Endothelial cell of umbilical vein (primary cell): ENCODE data around the gene GAPDHS. TPM values are rescaled to one million over a fixed set of nuclear protein-coding genes. Genes with fewer than 3 reads are reported as not detected.

ENCODE experiments used
- BruUV-seq: library from RNA; stranded (reverse); fragments of 400-500 nt; replicated peaks from 2 replicates; lab custom pipeline; 2021; lab: Mats Ljungman, UMichigan
- CTCF ChIA-PET: fragments of 300-600, 350-600 bp; sonication (Branson Sonifier 250); formaldehyde crosslinking; loops from one replicate; lab custom pipeline; 2021; ENCODE audit warnings: antibody characterized with exemption, inconsistent platforms; lab: Charles Lee
- POLR2A ChIA-PET: fragments of 300-600, 350-600 bp; sonication (Branson Sonifier 250); formaldehyde crosslinking; loops from one replicate; lab custom pipeline; 2021; ENCODE audit warnings: antibody characterized with exemption, inconsistent platforms; lab: Charles Lee
- DNase-seq: peaks from one replicate; pipeline ENCODE4 v3.0.0-alpha.2; 2011; ENCODE audit warnings: low read depth, low spot score
- FAIRE-seq: peaks from 2 replicates; lab custom pipeline; 2011; peaks lifted over from hg19 to GRCh38; lab: Jason Lieb, UNC
- H2AFZ ChIP-seq: 2 replicates; pipeline ENCODE4 v1.6.0; 2012; ENCODE audit warnings: low read depth, low read length, control low read depth, inconsistent platforms
- H3K27ac ChIP-seq: 2 replicates; pipeline ENCODE4 v1.5.1; 2011; ENCODE audit warnings: low read depth, mild to moderate bottlenecking, control low read depth, low read length, moderate library complexity; ENCODE audit not compliant: insufficient read depth
- H3K27me3 ChIP-seq, 2 experiments: 2 replicates each; pipeline versions ENCODE4 v1.6.0 to v1.6.1; 2011; ENCODE audit warnings: low read length in 2 of 2, mixed read lengths in 1 of 2; ENCODE audit not compliant: control insufficient read depth in 2 of 2, insufficient read depth in 2 of 2
- H3K36me3 ChIP-seq, 2 experiments: 2 replicates in 1 of 2; 3 replicates in 1 of 2; pipeline ENCODE4 v1.5.1; 2011; ENCODE audit warnings: low read length in 2 of 2, mild to moderate bottlenecking in 1 of 2, moderate library complexity in 1 of 2; ENCODE audit not compliant: control insufficient read depth in 2 of 2, insufficient read depth in 2 of 2; ENCODE audit errors: extremely low read depth in 1 of 2
- H3K4me1 ChIP-seq: 3 replicates; pipeline ENCODE4 v1.5.1; 2011; ENCODE audit warnings: mild to moderate bottlenecking, low read length; ENCODE audit not compliant: control insufficient read depth, insufficient read depth; ENCODE audit errors: extremely low read depth
- H3K4me2 ChIP-seq: 2 replicates; pipeline ENCODE4 v1.6.1; 2011; ENCODE audit warnings: low read length, control low read depth, mixed read lengths; ENCODE audit not compliant: insufficient read depth
- H3K4me3 ChIP-seq, 3 experiments: fragments of 200-600 bp in 1 of 3; sonication (generic), shearing (Covaris generic) in 1 of 3; replicated peaks in 1 of 3; 2 replicates each; pipeline ENCODE4 v1.5.1; 2011 to 2016; ENCODE audit warnings: control low read depth in 3 of 3, low read length in 3 of 3, mild to moderate bottlenecking in 2 of 3, inconsistent platforms in 1 of 3, low read depth in 1 of 3, moderate library complexity in 1 of 3; ENCODE audit not compliant: insufficient read depth in 1 of 3
- H3K79me2 ChIP-seq: 2 replicates; pipeline ENCODE4 v1.6.0; 2012; ENCODE audit warnings: low read length, inconsistent platforms; ENCODE audit not compliant: control insufficient read depth, insufficient read depth
- H3K9ac ChIP-seq: replicated peaks from 2 replicates; pipeline ENCODE3; 2011; ENCODE audit warnings: low read length, control low read depth; ENCODE audit not compliant: insufficient read depth; ENCODE audit errors: extremely low read depth
- H3K9me1 ChIP-seq: replicated peaks from 3 replicates; pipeline ENCODE4 v1.6.0; 2011; ENCODE audit warnings: mild to moderate bottlenecking, low read length; ENCODE audit not compliant: control insufficient read depth, insufficient read depth; ENCODE audit errors: extremely low read depth
- H3K9me3 ChIP-seq: replicated peaks from 2 replicates; pipeline ENCODE4 v1.5.1; 2012; ENCODE audit warnings: low read length, inconsistent platforms; ENCODE audit not compliant: control insufficient read depth, insufficient read depth
- H4K20me1 ChIP-seq: replicated peaks from 2 replicates; pipeline ENCODE3; 2011; ENCODE audit warnings: mild to moderate bottlenecking, low read length; ENCODE audit not compliant: control insufficient read depth, insufficient read depth; ENCODE audit errors: extremely low read depth
- EZH2 ChIP-seq: IDR thresholded peaks from 2 replicates; pipeline ENCODE4 v1.6.1; 2012; ENCODE audit warnings: borderline replicate concordance, low read depth, mild to moderate bottlenecking, moderate library complexity, low read length, inconsistent platforms; ENCODE audit not compliant: severe bottlenecking
- FOS ChIP-seq: IDR thresholded peaks from 2 replicates; pipeline ENCODE4 v1.6.1; 2011; ENCODE audit warnings: mild to moderate bottlenecking, low read length, moderate library complexity, borderline replicate concordance; ENCODE audit not compliant: insufficient read depth
- GATA2 ChIP-seq: IDR thresholded peaks from 2 replicates; pipeline ENCODE4 v1.7.0; 2011; ENCODE audit warnings: low read depth, mild to moderate bottlenecking, moderate library complexity, mixed read lengths, low read length; ENCODE audit not compliant: insufficient read length, insufficient read depth
- JUN ChIP-seq: IDR thresholded peaks from 2 replicates; pipeline ENCODE4 v1.6.1; 2011; ENCODE audit warnings: borderline replicate concordance, low read depth; ENCODE audit not compliant: insufficient read length, insufficient read depth
- MYC ChIP-seq: IDR thresholded peaks from one replicate; pipeline ENCODE4 v1.6.1; 2011; ENCODE audit warnings: mild to moderate bottlenecking, low read depth, low read length
- POLR2A ChIP-seq: IDR thresholded peaks from 2 replicates; pipeline ENCODE4 v1.6.1; 2012; ENCODE audit warnings: low read depth, mild to moderate bottlenecking, control low read depth, low read length
- POLR2AphosphoS5 ChIP-seq: IDR thresholded peaks from 2 replicates; pipeline ENCODE4 v1.6.1; 2012; ENCODE audit warnings: low read depth, mild to moderate bottlenecking, control low read depth, low read length, moderate library complexity; ENCODE audit not compliant: insufficient read depth
- dilution Hi-C: fragments of 300-500 bp; cut with MboI; formaldehyde crosslinking; loops from one replicate; pipeline ENCODE4 v1.15.0; 2019; ENCODE audit warnings: low sequenced_read_pairs; ENCODE audit not compliant: extremely low pct_ligation_motif_present
- intact Hi-C: fragments of 100-400 bp; cut with micrococcal nuclease; formaldehyde crosslinking; loops from one replicate; pipeline ENCODE4 v1.10.0; 2022
- polyA plus RNA-seq, 4 experiments: library from polyadenylated mRNA; depleted of rRNA in 3 of 4; stranded (reverse) in 3 of 4; unstranded in 1 of 4; fragments of >200 nt; gene quantifications; 2 replicates each; pipeline versions ENCODE4 v1.2.1 to v1.2.3, GENCODE V29; 2011 to 2012; ENCODE audit warnings: missing spikeins in 1 of 4
- total RNA-seq: library from RNA; stranded (reverse); gene quantifications from 2 replicates; pipeline ENCODE4 v1.2.3, GENCODE V29; 2021
- TF ChIP-seq, protein P1 (sequence below), 2 donors: IDR thresholded peaks; 1 replicate in 1 of 2; 2 replicates in 1 of 2; pipeline ENCODE4 v1.5.1; 2011; ENCODE audit warnings: low read length in 2 of 2, mild to moderate bottlenecking in 2 of 2, moderate library complexity in 2 of 2, control low read depth in 1 of 2, inconsistent platforms in 1 of 2, low read depth in 1 of 2; ENCODE audit not compliant: insufficient read depth in 1 of 2; ENCODE audit errors: extremely low read depth in 1 of 2
- TF ChIP-seq, protein P2 (sequence below): IDR thresholded peaks from 2 replicates; pipeline ENCODE4 v1.6.1; 2011; ENCODE audit not compliant: insufficient read depth, insufficient read length

GAPDHS gene
- total and polyA plus RNA-seq, 2 donors (not counting 3 experiments of a cell fraction or from before 2014, with no cell fraction given) = not detected

DNA sequence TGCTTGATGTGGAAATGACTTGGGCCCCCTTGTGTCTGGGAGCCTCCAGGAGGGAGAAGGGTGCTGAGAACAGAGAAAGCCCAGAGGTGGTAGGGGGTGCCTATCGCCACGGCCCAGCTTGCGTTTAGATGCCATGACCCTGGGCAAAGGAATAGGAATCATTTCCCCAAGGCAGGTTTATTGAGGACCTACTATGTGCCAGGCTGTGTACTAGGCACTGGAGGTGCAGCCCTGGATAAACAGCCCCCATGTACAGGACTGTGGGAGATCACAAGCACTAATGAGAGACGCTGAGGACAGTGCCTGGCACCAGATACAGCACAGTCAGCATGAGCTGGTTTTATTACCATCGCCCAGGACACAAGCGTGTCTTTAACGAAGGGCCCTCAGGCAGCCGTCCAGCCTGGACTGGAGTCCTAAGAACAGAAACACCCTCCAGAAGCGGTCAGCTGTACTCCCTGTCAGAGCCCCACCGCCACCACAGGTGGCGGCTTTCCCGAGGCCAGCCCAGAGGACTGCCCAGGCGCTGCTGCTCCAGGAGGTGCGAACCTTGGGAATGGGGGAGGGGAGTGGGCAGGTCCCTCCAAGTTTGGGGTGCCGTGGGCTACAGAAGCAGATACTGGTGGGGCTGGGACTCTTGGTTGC, 16.7 kb downstream of the GAPDHS start:
- BruUV-seq = no TSS peak

More for the DNA sequence above, 16.7 kb downstream of the GAPDHS start:
- Histone ChIP-seq H3K4me1 (peaks cover 11% of the 10 kb centered on the region), H3K9ac (no peak overlapping the region), H3K9me3 (no peaks in the 10 kb centered on the region), H3K27me3 (no peaks in the 10 kb centered on the region), H3K4me3 (no peak overlapping the region), H3K36me3 (no peaks in the 10 kb centered on the region), H2AFZ (no peak overlapping the region), H3K4me2 (no peak overlapping the region), H3K27ac (no peak overlapping the region), H3K9me1 (no peaks in the 10 kb centered on the region), H4K20me1 (no peaks in the 10 kb centered on the region), H3K79me2 (peaks cover 10% of the 10 kb centered on the region)
- dilution Hi-C loops = no loop called here
- FAIRE-seq (no peak), DNase-seq (no peak)
- intact Hi-C loops = loop anchor here (1.0 to 5.0 kb wide), 3 partner anchors 77 to 167 kb away; partner anchors contain the start of gene RBM42
- no peak for TF ChIP-seq JUN
- no peak for TF ChIP-seq EZH2
- no peak for TF ChIP-seq MYC
- no peak for TF ChIP-seq FOS
- no peak for TF ChIP-seq POLR2A
- TF ChIP-seq, protein P1, sequence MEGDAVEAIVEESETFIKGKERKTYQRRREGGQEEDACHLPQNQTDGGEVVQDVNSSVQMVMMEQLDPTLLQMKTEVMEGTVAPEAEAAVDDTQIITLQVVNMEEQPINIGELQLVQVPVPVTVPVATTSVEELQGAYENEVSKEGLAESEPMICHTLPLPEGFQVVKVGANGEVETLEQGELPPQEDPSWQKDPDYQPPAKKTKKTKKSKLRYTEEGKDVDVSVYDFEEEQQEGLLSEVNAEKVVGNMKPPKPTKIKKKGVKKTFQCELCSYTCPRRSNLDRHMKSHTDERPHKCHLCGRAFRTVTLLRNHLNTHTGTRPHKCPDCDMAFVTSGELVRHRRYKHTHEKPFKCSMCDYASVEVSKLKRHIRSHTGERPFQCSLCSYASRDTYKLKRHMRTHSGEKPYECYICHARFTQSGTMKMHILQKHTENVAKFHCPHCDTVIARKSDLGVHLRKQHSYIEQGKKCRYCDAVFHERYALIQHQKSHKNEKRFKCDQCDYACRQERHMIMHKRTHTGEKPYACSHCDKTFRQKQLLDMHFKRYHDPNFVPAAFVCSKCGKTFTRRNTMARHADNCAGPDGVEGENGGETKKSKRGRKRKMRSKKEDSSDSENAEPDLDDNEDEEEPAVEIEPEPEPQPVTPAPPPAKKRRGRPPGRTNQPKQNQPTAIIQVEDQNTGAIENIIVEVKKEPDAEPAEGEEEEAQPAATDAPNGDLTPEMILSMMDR (IDR thresholded peaks at IDR 0.05; ENCODE audit: extremely low read depth in 1 of 2, insufficient read depth in 1 of 2, low read depth in 1 of 2, low read length in 2 of 2) = no peak
- TF ChIP-seq POLR2AphosphoS5 = no peak
- TF ChIP-seq, protein P2, sequence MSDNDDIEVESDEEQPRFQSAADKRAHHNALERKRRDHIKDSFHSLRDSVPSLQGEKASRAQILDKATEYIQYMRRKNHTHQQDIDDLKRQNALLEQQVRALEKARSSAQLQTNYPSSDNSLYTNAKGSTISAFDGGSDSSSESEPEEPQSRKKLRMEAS = no peak
- no peak for TF ChIP-seq GATA2
- ChIA-PET CTCF (interaction anchor here (2.0 to 2.8 kb wide), 3 partner anchors 8 to 98 kb away, joined by 6 to 18 read pairs (median 12); partner anchors contain the start of gene COX6B1), POLR2A (no interaction called here)
